HL-60 (cell line): ENCODE data around the gene RNASEH2A.

Experiments used
- DNase-seq, 2 experiments: peaks; one replicate each; pipeline ENCODE4 v3.0.0-alpha.2; 2010 to 2020; ENCODE audit warnings: low read depth in 1 of 2, low spot score in 1 of 2
- H3K27ac ChIP-seq: fragments of 250-450 bp; sonication (Bioruptor Pico); replicated peaks from 2 replicates; pipeline ENCODE4 v1.5.1; 2020; ENCODE audit warnings: mild to moderate bottlenecking, moderate library complexity
- H3K27me3 ChIP-seq: fragments of 250-450 bp; sonication (Bioruptor Pico); 2 replicates; pipeline ENCODE4 v1.5.1; 2021; ENCODE audit warnings: mild to moderate bottlenecking, moderate library complexity; ENCODE audit not compliant: insufficient read depth, poor library complexity, severe bottlenecking
- H3K4me3 ChIP-seq: replicated peaks from 2 replicates; pipeline ENCODE4 v1.5.1; 2011; ENCODE audit warnings: mild to moderate bottlenecking, control low read depth, low read length; ENCODE audit not compliant: insufficient read depth
- CTCF ChIP-seq: IDR thresholded peaks from one replicate; pipeline ENCODE4 v1.5.1; 2011; ENCODE audit warnings: low read length, control low read depth, inconsistent platforms; ENCODE audit not compliant: insufficient read depth
- GABPA ChIP-seq: IDR thresholded peaks from 2 replicates; pipeline ENCODE4 v1.6.1; 2012; ENCODE audit warnings: low read depth
- POLR2AphosphoS5 ChIP-seq: IDR thresholded peaks from 2 replicates; pipeline ENCODE4 v1.6.1; 2012; ENCODE audit warnings: low read depth
- REST ChIP-seq: IDR thresholded peaks from 2 replicates; pipeline ENCODE4 v1.6.1; 2012; ENCODE audit warnings: low read depth; ENCODE audit not compliant: insufficient replicate concordance
- SPI1 ChIP-seq: IDR thresholded peaks from 2 replicates; pipeline ENCODE4 v1.6.1; 2012; ENCODE audit warnings: low read depth, mild to moderate bottlenecking, borderline replicate concordance

RNASEH2A gene

GRCh38 chr19:12856653-12857052 is 50.3 kb downstream of the RNASEH2A start:
- no peak overlapping the region for H3K27ac ChIP-seq
- no peak for DNase-seq
- no peak for TF ChIP-seq CTCF
- no peak for TF ChIP-seq POLR2AphosphoS5
- TF ChIP-seq GABPA, result no peak
- TF ChIP-seq REST, result no peak
- TF ChIP-seq SPI1, result no peak
- no peaks in the 10 kb centered on the region for H3K27me3 ChIP-seq
- H3K4me3 ChIP-seq, result no peak overlapping the region

- DNase-seq, result no peak
- H3K27ac ChIP-seq, result no peak overlapping the region
These were observed 51.9 kb downstream of the RNASEH2A start for GRCh38 chr19:12858041-12858928.

More at GRCh38 chr19:12858041-12858928, 51.9 kb downstream of the RNASEH2A start:
- TF ChIP-seq GABPA, result no peak
- TF ChIP-seq SPI1, result no peak
- TF ChIP-seq POLR2AphosphoS5, result no peak
- no peak for TF ChIP-seq CTCF
- TF ChIP-seq REST, result no peak
- Histone ChIP-seq H3K4me3 (no peak overlapping the region), H3K27me3 (no peaks in the 10 kb centered on the region)
